ENCODE results near the gene FIGN.

DNA sequence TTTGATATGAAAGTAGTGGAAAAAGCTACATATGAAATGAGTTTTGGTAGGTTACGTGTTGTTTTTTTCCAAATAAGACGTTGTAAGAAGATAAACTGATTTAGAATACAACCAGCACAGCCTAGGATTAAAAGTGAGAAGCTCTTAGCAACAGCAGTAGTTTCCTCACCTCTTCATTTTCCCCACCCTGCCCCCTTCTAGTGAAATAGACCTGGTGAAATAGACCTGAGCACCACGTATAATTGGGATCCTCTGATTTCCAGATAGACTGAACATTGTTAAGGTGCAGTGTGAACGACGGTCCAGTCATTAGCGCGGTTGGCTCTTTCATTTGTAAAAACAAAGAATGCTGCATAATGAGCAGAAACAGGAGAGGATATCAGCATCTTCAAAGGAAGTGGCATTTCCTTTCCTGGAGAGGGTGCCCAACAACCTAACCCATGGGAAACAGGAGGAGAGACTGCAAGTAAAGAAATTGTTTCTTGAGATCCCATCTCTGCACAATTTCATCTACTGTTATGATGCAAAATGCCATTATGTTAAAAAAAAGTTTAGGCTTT lies 114.3 kb downstream of the FIGN start:
- no peak for TF ChIP-seq POLR2A (IDR thresholded peaks at IDR 0.05; ENCODE audit: low read depth, low read length)
- TF ChIP-seq, protein P1, sequence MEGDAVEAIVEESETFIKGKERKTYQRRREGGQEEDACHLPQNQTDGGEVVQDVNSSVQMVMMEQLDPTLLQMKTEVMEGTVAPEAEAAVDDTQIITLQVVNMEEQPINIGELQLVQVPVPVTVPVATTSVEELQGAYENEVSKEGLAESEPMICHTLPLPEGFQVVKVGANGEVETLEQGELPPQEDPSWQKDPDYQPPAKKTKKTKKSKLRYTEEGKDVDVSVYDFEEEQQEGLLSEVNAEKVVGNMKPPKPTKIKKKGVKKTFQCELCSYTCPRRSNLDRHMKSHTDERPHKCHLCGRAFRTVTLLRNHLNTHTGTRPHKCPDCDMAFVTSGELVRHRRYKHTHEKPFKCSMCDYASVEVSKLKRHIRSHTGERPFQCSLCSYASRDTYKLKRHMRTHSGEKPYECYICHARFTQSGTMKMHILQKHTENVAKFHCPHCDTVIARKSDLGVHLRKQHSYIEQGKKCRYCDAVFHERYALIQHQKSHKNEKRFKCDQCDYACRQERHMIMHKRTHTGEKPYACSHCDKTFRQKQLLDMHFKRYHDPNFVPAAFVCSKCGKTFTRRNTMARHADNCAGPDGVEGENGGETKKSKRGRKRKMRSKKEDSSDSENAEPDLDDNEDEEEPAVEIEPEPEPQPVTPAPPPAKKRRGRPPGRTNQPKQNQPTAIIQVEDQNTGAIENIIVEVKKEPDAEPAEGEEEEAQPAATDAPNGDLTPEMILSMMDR (IDR thresholded peaks at IDR 0.05; ENCODE audit: extremely low read depth in 1 of 2, insufficient read depth in 1 of 2, low read depth in 1 of 2, low read length in 2 of 2): no peak
